A172 (cell line): ENCODE measurements around the gene CSNK1A1L. TPM values are rescaled to one million over a fixed set of nuclear protein-coding genes. Genes with fewer than 3 reads are reported as not detected.

ENCODE experiments used
- DNase-seq: peaks from one replicate; pipeline ENCODE4 v3.0.0-alpha.2; 2015; ENCODE audit warnings: low spot score
- total RNA-seq: library from RNA; depleted of rRNA; stranded (reverse); fragments of >200 nt; shearing (Covaris generic); gene quantifications from 2 replicates; pipeline ENCODE4 v1.2.3, GENCODE V29; 2014

The CSNK1A1L gene
- total RNA-seq, 1 experiment from 2014 or later, result not detected

DNA sequence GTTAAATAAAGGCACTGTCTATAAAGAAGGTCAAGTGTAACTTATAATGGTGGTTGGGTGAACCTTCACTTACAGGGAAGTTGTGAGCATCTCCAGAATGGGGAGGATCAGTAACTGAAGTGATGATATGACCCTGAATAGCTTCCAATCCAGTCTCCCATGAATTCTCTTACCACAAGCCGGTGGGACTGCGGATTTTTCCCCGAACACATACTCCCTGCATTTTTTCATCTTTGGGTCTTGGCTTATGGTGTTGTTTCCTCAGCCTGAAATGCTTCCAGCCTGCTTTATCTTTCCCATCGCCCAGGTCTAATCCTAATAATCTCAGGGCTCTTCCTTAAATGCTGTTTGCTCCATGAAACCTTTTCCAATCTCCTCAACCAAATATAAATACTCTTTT lies 2.0 kb upstream of the CSNK1A1L start:
- no peak for DNase-seq

DNA sequence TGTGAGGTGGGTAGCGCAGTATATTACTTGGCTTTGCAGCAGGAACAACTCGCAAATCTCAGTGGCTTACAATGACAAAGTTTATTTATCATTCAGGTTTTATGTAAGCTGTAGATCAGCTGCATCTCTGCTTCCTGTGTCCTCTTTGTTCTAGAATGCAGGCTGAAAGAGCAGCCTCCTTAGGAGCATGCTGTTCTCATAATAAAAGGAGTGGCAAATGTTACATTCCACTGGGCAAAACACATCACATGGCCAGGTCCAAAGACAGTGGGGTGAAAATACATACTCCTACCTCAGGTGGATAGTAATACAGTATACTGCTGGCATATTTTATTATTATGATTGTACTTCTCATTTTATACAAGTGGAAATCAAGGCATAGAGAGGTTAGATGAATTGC lies 1.2 kb upstream of the CSNK1A1L start:
- DNase-seq, result no peak

GRCh38 chr13:37102896-37103295 lies 2.6 kb downstream of the CSNK1A1L start:
- no peak for DNase-seq

DNA sequence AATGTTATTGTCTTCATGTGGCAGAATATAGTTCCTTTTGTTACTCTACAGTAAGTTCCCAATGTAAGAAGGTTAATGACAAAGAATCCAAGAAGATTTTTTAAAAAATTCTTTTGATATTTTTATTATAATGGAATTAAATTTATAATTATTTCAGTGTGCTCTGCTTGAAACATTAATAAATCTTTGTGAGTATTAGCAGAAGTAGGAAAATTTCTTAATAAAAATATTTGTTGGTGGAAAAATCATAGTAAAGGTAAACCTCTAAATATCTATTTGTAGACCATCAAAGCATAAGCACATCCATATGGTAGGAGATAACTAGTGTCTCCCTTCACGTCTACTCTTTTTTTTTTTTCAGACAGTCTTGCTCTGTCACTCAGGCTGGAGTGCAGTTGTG lies 4.3 kb downstream of the CSNK1A1L start:
- DNase-seq, result no peak

GRCh38 chr13:37100731-37101130 lies 4.7 kb downstream of the CSNK1A1L start:
- DNase-seq, result no peak

DNA sequence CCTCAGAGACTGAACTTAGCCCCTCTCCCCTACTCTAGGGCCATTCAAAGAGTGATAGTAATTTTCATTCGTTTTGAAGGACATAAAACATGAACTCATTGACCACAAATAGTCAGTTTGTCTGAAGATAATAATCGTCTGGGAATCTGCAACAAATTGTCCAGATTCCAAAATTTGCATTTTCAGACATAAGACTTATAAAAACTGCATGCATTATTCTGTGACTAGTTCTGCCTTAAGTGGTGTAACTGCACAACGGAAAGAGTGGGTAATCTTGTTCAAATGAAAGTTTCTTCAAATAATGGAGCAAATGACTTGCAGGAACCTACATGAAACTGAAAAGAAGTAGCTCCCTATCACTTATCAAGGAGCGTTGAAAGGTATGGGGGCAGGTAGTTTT lies 8.4 kb downstream of the CSNK1A1L start:
- DNase-seq, result no peak

GRCh38 chr13:37094840-37095239 lies 10.6 kb downstream of the CSNK1A1L start:
- DNase-seq, result no peak

DNA sequence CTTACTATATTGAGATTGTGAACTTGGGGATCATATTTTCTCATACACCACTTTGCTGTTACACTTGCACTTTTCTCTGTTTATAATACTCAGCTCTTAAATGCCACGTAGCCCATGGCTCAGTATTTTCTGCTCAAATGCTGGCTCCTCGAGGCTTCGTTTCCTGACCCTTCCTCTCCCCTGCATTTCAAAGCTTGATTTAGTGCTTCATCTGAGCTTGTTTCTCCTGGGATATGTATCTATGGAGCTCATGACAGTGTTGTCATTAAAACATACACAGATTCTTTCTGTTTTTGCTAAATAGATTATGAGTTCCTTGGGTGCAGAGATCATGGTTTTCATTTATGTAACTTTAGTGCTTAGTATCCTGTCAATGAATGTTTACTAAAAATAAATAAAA lies 11.4 kb downstream of the CSNK1A1L start:
- DNase-seq, result no peak

DNA sequence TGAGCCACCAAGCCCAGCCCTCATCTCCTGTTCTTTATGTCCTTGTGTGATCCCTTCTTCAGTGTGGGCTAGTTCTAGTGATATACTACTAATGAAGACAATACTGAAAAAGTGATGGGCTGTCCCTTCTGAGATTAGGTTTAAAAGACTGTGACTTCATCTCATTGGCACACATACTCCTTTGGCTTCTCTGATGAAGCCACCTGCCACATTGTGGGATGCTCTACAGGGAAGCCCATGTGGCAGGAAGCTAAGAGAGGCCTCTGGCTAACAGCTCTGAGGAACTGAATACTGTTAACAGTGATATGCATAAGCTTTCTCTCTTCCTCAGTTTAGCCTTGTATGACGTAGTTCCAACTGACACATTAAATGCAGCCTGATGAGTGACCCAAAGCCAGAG lies 13.6 kb downstream of the CSNK1A1L start:
- no peak for DNase-seq

GRCh38 chr13:37090912-37091311 lies 14.6 kb downstream of the CSNK1A1L start:
- DNase-seq, result no peak

DNA sequence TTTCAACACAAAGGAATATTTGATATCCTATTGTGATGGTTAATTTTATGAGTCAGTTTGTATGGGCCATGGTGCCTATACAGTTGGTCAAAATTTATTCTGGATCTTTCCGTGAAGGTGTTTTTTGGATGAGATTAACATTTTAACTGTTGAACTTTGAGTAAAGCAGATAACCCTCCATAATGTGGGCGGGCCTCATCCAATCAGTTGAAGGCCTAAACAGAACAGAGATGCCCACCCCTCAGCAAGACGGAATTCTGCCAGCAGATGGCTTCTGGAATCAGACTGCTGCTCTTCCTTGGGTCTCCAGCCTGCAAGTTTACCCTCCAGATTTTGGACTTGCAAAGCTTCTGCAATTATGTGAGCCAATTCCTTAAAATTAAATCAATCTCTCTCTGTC lies 16.0 kb downstream of the CSNK1A1L start:
- DNase-seq, result no peak

DNA sequence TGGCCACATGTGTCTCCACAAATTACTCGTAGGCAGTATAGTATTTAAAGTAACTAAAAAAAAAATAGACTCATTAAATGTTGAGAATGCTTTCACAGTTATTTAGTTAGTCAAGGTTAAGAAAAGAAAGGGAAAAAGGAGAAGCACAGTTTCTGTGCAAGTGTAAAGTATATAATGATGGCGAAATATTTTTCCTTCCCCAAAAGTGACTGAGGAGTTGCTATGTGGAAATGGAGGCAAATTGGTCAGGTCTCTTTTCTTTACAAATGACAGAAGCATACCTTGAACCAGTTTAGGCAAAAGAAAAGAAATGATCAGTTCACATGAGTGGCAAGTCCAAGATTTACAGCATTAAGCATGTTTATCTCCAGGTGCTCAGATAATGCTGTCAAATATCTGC lies 18.0 kb downstream of the CSNK1A1L start:
- no peak for DNase-seq

DNA sequence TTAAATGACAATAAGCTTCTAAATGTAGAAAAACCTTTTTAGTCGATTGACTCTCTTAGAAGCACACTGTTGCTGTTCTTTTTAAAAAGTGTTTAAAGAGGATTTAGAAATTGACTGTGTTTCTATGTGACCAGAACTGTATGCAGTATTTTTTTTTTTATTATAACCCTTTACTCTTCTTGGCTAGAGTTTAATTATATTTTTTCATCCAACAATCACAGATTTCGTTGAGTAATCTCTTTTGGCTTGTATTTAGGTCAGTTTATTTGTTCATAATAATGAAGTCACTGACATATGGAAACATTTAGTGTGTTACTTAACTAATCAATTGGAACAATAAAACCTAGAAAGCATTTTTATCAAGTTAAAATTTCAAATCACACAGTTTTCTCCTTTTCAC lies 19.9 kb downstream of the CSNK1A1L start:
- DNase-seq, result no peak

GRCh38 chr13:37076818-37077217 lies 28.6 kb downstream of the CSNK1A1L start:
- no peak for DNase-seq

GRCh38 chr13:37075164-37075563 lies 30.3 kb downstream of the CSNK1A1L start:
- DNase-seq, result no peak

DNA sequence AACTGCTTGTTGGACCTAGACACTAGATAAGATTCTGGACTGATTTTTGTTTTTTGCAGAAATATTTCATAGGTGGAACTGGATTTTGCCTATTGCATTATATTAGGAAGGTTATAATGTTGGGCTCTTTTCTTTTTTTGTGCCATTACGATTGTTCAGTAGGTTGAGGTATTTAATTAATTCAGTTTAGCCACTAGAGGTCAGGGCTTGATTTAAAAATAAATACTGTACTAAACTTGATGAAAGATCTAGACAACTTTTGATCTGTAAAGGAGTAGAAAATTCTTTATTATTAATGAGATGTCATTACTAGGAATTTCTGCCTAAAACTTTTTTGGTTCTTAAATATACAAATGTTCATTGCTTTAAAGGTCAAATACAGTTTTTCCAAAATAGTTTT lies 30.8 kb downstream of the CSNK1A1L start:
- peak; percentile 26 for DNase-seq

GRCh38 chr13:37072024-37072423 lies 33.4 kb downstream of the CSNK1A1L start:
- no peak for DNase-seq

GRCh38 chr13:37070956-37071355 lies 34.5 kb downstream of the CSNK1A1L start:
- no peak for DNase-seq

GRCh38 chr13:37070145-37070695 lies 35.2 kb downstream of the CSNK1A1L start:
- DNase-seq, result no peak

DNA sequence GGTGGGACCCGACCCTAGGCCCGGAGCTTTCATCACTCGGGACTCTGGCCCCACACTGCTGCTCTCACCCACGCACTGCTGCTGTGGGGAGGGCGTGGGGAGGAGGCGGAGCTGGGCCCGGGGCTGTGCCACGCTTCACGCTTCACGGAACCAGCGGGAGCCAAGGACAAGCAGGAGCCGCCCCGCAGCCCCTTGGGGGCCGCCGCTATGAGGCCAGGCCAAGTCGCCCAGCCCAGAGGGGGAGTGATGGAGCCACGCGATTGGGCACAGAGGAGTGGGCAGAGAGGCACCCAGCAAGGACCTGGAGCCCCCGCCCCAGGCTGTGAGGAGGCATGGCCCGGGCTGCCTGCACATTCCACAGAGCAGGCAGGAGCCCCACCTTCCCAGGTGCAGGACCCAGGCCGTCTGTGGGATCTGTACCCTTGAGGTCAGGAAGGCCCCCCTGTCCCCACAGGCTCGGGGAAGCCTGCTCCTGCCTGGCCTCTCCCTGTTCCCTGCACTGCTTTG lies 35.8 kb downstream of the CSNK1A1L start:
- DNase-seq, result no peak

DNA sequence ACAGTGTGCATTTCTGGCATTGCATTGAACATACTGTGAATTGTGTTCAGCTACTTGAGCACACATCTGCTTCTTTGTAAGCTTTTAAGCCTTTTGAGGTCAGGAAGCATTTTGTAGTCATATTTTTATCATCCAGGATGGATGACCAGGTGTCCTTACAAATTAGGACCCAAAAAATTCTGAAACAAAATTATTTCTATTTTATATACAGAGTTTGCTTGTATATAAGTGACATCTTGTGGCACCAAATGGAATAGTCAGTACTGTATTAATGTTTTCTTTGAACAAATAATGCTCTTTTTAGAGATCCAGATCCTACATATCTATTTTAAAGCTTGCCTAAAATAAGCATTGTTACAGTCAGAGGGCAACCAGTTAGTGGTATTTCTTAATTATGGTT lies 36.5 kb downstream of the CSNK1A1L start:
- DNase-seq, result no peak

GRCh38 chr13:37067874-37068273 lies 37.6 kb downstream of the CSNK1A1L start:
- no peak for DNase-seq

DNA sequence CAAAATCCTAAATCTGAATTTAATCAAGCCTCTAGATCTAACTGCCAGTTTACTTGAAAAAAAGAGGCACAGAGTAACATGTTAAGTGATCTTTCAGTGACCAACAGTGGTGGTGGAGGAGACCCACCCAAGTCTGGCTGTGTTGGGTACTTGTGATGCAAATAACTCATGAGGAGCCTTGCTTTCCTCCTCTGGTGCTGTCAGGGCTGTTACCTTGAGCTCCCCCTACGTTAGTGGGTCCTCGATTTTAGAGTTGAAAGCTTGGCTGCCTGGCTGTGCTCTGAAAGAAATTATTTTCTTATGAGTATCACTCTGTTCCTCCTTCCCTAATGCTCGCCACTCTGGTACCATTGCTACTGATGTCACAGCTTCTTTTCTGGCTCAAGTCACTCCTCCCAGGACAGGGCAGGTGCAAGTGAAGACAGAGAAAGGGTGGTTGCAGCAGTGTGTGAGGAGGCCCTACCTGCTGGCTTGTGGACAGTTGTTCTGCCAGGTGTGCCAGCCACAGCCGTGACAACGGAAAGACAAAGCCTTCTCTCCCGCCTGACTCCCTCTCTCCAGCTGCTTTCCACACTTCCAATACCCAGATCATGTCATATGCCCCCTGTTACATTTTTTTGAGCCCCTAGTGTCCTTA lies 39.5 kb downstream of the CSNK1A1L start:
- no peak for DNase-seq

GRCh38 chr13:37059848-37060192 lies 45.6 kb downstream of the CSNK1A1L start:
- DNase-seq, result no peak
